ENCODE results near the gene LTB.

LTB gene, protein sequence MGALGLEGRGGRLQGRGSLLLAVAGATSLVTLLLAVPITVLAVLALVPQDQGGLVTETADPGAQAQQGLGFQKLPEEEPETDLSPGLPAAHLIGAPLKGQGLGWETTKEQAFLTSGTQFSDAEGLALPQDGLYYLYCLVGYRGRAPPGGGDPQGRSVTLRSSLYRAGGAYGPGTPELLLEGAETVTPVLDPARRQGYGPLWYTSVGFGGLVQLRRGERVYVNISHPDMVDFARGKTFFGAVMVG

DNA sequence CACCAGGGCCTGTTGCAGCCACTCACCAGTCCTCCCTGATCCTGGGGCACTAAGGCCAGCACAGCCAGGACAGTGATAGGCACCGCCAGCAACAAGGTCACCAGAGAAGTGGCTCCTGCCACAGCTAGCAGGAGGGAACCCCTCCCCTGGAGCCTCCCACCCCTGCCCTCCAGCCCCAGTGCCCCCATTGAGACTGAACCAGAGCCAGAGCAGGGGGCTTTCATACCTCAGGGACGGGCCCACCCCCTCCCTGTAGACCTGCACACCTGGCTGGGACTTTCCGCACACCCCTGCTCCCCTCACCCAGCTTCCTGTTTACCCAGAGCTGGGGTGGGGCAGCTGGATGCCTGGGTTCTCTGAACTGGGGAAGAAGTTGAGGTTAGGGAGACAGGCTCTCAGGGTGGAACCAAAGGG, at the start of gene LTB:
LTB (minus strand) TSS at position 195 of the 414 bp plus-strand sequence; CDS start at position 188, 7 bp downstream.
- DNase-seq, result no peak

DNA sequence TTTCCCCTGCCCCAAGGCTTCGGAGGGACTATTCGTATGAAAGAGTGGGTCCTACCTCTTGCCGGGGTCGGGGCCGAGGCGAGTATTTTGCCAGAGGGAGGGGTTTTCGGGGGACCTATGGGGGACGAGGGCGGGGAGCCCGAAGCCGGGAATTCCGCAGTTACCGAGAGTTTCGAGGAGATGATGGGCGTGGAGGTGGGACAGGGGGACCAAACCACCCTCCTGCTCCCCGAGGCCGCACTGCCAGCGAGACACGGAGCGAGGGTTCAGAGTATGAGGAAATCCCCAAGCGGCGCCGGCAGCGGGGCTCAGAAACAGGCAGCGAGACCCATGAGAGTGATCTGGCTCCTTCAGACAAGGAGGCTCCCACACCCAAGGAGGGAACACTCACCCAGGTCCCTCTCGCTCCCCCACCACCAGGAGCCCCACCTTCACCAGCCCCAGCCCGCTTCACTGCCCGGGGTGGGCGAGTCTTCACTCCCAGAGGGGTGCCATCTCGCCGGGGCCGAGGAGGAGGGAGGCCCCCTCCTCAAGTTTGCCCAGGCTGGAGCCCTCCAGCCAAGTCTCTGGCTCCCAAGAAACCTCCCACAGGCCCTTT, 49.6 kb upstream of the LTB start:
- DNase-seq, result no peak

DNA sequence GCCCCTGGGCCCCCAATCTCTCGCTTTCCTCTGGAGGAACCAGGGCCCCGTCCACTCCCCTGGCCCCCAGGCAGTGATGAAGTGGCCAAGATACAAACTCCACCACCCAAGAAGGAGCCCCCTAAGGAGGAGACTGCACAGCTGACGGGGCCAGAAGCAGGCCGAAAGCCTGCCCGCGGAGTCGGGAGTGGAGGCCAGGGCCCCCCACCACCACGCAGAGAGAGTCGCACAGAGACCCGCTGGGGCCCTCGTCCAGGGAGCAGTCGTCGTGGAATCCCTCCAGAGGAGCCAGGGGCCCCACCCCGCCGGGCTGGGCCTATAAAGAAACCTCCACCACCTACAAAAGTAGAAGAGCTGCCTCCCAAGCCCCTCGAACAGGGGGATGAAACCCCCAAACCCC, 49.0 kb upstream of the LTB start:
- DNase-seq, result no peak

DNA sequence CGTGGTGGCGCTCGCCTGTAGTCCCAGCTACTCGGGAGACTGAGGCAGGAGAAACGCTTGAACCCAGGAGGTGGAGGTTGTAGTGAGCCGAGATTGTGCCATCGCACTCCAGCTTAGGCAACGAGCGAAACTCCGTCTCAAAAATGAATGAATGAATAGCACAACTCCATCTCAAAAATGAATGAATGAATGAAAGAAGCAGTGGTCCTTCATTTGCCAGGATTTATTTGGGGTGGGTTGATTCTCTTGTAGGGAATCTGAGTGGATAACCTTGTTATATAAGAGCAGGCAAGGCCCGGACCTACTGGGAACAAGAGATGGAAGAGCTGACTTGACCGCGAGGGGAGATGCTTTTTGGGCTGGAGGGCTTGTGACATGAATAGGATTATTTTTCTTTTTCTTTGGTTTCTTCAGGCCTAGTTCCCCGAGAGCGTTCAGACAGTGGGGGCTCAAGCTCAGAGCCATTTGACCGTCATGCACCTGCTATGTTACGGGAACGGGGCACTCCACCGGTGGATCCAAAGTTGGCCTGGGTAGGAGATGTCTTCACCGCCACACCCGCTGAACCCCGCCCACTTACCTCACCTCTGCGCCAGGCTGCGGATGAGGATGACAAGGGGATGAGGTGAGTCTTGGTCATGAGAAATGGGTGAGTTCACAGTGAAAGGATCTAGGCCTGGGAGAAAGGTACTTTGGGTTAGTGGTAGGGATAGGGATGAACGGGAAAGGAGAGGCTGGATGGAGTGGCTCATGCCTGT, 48.1 kb upstream of the LTB start:
- no peak for DNase-seq

DNA sequence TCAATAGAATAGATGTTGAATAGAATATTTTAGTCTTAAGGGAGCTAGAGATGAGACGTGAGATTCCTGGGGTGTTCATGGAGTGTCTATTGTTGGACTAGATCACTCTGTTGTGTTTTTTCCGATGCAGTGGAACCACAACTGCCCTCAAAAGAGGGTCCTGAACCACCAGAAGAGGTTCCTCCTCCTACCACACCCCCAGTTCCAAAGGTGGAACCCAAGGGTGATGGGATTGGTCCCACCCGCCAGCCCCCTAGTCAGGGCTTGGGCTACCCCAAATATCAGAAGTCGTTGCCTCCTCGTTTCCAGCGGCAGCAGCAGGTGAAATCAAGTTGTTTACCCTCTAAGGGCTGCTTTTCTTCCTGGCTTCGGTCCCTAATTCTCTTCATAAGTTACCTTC, 46.8 kb upstream of the LTB start:
- DNase-seq, result no peak

DNA sequence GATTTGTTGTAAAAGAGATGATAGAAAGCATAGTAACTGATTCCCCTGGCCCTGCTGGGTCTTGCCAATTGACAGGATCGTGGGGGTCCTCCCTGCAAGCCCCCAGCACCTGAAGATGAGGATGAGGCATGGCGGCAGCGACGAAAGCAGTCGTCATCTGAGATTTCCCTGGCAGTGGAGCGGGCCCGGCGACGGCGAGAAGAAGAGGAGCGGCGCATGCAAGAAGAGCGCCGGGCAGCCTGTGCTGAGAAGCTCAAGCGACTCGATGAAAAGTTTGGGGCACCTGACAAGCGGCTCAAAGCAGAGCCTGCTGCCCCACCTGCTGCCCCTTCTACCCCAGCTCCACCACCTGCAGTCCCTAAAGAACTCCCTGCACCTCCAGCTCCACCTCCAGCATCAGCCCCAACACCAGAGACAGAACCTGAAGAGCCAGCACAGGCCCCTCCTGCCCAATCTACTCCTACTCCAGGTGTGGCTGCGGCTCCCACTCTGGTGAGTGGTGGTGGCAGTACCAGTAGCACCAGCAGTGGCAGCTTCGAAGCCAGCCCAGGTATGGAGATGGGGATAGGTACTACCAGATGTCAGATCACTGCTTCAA, 45.6 kb upstream of the LTB start:
- no peak for DNase-seq

DNA sequence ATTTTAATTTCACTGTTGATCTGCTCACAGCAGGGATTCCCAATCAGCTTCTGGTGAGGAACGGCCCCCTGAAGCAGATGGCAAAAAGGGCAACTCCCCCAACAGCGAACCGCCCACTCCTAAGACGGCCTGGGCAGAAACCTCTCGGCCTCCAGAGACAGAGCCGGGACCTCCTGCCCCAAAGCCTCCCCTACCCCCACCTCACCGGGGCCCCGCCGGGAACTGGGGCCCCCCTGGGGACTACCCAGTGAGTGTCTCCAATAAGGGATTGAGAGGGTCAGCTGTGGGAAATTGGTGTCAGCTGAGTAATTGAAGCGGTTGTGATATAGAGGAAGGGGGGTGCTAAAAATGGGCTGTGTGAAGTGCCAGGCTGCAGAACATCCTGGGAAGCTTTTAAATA, 44.7 kb upstream of the LTB start:
- no peak for DNase-seq

DNA sequence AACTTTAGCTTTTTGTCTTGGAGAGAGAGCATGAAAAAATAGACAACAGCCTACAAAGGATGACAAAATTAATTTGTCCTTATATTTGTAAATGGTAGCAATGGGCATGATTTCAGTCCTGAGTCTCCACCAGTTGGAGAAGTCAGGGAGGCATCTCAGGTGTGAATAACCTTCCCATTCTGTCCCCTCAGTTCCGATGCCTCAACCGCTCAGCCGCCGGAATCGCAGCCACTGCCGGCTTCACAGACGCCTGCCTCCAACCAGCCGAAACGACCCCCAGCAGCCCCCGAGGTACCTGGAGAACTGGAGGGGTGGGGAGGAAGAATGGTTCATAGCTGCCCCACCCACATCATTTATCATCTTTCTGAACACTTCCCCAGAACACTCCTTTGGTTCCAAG, 41.8 kb upstream of the LTB start:
- no peak for DNase-seq

DNA sequence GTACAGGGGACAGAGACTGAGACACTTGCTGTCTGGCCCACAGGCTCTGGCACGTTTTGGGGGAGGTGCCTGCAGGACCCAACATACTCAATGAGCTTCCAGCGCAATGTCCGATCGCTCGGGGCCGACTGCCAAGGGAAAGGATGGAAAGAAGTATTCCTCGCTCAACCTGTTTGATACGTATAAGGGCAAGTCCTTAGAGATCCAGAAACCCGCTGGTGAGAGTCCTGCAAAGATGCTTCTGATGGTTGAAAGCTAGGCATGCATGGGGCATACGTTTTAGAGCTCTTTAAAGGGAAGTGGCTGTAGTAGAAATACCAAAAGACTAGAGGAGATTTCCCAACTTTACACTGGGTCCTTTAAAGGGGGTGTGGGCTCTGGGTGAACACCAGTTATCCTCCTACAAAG, 40.5 kb upstream of the LTB start:
- no peak for DNase-seq

DNA sequence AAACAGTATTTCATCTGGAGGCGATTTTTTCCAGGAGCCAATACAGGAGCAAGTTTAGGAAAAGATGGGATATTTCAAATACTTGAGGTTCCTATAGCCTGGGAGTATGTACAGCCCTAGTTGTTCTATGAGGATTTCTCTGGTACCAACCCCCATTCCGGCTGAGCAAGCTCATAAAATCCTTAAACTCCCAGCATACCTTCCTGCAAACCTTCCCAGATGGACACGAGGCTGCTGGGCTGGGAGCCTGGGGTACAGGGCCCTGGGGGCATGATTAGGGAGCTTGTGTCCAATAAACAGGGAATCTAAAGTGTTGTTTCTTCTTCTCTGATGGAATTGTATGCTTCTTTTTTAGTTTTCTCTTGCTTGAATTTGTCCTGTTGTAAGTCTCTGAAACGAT, 39.8 kb upstream of the LTB start:
- peak; percentile 38 for DNase-seq

DNA sequence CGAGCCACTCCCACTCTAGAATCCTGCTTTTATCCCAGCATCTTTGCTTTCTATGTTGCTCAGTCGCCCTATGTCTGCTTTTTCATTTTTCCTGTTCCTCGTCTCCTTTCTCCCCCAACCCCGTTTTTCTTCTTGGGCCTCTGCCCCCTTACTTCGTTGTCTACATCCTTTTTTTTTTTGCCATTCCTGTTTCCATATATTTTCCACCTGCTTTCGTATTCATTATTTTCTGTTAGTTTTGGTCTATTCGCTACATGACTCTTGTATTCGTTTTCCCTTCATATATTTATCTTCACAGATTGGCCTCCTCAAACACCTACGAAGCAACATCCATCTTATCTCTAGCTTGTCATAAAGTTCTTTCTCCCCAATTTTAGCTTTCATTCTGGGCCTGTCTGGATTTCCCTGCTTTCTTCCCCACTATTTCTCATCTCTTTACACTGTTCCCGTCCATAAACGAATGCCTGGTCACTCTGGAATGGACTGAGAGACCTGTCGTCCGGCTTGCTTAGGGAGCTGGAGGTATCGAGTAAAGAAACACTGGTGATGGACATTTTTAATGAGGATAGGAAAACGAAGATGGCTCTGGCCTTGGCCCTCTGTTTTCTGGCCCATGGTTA, 39.2 kb upstream of the LTB start:
- DNase-seq, result no peak

DNA sequence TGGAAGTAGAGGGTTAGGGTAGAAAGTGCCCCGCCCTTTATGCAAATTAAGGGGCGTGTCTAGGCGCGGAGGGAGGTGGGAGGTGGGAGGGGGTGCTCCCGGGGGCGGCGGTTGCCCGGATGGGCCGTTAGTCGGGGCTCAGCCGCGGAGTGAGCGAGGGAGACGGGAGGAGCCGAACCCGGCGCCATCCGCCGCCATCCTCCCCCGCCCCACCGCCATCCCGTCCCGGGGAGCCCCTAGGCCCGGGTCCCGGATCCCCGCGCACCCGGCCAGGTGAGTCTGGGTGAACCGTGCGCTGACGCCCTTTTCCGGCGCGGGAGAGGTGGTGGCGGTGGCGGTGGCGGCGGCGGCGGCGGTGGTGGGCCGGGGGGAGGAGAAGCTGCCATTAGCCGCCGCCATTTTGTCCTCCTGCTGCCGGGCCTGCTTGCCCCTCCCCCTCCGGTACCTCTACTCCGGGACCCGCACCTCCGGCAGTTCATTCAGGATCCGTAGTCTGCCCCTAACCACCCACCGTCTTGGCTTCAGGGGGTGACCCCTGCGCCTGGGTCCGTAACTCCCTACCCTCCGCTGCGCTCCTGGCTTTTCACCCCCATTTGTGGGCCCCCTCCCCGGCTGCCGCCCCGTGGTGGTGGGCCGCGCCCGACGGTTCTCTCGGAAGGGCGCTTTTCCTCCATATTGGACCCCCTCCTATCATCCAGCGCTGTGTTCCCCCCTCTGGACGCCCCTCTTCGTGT, 38.5 kb upstream of the LTB start, which contains the start of gene PRRC2A:
PRRC2A (plus strand) TSS at position 130 of the 734 bp plus-strand sequence. CDS start 2,075 bp downstream, outside the sequence.
- DNase-seq, result no peak

DNA sequence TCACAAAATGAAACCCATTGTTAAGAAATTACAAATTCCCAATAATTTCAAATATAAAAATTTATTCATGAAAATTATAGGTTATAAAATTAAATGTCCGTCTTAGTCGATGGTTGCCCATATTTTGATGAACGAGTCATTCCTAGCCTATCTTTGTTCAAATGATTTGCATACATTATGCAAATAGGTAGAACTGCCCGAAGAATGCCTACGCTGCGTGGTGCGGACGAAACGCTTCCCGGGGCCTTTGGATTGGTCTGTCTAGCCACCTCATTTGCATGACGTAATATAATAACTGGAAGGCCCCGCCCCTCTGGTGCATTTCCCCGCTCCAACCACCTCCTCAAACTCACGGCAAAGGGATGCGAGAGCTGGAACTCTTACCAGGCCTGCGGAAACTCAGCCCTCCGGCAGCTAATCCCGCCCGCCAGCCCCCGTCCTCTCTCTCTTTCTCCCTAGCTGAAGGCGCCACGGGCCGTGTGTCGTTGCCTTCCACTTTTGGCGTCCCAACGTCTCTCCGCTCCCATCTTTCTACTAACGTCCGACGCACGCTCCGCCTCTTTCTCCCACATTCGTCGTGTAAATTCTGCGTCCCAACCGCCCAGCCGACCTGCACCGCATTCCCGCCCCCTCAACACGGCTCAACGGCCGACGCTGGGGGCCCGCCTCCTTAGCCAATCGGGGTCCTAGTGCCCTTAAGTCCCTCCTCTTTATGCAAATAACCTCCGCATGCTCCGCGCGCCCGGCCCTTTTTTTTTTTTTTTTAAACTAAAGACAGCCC, 37.8 kb upstream of the LTB start:
- peak; percentile 100 for DNase-seq

DNA sequence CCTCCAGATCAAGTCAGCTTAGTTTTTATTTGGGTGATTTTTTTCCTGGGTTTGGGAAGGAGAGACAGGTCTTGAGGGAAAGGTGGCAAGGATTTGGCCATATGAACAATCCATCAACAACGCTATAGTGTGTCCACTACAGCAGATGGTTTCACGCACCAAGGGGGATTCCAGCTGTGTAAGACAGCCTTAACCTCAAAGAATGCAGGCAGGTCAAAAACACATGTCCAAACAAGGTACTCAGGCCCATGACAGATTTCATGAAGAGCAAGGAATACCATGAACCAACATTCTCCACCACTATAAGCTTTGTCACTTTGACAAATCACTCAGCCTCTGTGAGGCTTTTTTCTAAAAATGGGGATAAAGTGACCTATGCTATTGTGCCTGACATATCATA, 34.8 kb upstream of the LTB start:
- DNase-seq, result no peak

DNA sequence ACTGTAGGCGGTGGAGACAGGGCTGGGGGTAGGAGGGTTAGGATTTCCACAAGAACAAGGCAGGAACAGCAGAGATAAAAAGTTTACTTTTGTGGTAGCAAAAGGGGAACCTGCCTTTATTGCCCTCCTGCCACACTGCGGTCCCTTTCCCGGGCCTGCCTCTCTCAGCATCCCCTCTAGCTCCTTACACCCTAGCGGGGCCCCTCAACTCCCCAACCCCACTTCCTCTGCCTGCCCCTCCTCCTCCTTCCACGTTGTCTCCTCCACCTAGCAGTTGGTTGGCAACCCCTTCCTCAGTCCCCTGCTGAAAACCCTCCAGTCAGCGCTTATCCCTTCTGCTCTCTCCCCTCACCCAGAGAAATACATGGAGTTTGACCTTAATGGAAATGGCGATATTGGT, 33.5 kb upstream of the LTB start:
- DNase-seq, result no peak

DNA sequence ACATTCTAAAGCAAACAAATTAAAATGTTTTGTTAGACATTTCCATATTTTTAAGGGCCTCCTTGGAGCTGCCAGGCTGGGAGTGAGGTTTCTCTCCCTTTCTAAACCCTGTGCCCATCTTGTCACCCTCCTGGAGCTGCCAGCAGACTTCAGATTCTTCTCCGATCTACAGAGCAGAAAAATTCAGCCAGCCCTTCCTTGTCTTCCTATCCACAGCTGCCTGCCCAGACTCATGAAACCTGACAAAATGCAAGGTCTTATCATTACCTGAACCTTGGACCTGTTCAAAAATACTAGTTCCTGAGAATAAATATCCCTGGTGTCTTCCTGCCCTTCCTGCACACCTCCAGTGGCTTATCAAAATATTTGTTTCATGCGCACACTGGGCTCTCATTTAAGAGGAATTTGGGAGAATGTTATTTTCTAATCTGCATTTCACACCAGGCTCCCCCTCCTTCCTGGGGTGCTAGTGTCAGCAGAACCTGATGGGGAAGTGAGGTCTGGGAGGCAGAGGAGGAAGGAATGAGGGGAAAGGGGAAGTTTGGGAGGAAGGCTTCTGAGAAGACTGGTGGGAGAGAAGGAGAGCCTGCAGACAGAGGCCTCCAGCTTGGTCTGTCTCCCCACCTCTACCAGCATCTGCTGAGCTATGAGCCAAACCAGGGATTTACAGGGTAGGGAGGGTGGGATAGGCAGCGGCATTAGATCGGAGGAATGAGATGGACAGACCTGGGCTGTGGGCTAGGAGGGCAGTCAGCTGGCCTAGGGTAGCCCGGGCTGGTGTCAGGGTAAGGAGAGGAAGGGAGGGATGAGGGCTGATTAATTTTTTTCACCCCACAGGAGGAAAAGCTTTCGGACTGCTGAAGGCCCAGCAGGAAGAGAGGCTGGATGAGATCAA, 32.7 kb upstream of the LTB start, which contains the start of gene AIF1:
AIF1 (plus strand) TSS at position 551 of the 895 bp plus-strand sequence; CDS start at position 647, 96 bp downstream.
- no peak for DNase-seq

DNA sequence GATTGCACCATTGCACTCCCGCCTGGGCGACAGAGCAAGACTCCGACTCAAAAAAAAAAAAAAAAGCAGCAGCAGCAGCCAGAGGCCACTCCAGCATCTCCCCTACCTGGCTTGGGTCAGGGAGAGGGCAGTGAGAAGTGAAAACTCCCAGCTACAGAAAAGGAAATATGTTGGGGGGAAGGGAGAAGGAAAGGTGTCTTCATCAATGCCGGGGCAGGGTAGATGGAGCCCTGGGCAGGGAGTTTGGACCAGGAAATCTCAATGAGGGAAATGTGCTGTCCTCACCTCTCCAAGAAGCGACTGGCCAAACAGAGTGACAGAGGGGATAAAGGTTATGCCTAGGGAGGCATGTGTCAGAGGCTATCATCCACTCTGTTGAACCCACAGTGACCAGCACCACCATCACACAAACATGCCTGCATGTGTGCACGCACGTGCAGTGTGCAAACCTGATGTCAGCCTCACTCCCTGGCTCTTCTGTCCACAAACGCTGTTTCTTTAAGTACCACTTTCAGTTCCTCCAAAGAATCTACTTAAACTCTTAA, 31.9 kb upstream of the LTB start:
- no peak for DNase-seq

DNA sequence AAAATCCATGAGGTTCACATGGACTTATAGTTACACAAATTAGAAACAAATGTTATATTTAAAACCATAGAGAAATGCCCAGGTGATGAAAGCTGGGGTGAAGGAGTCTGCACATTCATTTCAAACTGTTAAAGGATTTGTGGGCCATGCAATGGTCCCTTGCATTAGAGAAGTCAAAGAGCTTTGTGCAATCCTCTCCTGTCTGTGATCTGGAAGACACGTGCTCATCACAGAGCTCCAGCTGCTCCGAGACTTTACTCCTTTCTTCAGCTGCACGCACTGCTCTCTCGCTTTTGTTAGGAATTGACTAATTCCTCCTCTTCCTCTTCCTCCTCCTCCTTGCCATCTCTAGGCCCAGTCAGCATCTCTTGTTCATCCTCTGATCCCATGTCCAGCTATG, 28.7 kb upstream of the LTB start:
- DNase-seq, result no peak

DNA sequence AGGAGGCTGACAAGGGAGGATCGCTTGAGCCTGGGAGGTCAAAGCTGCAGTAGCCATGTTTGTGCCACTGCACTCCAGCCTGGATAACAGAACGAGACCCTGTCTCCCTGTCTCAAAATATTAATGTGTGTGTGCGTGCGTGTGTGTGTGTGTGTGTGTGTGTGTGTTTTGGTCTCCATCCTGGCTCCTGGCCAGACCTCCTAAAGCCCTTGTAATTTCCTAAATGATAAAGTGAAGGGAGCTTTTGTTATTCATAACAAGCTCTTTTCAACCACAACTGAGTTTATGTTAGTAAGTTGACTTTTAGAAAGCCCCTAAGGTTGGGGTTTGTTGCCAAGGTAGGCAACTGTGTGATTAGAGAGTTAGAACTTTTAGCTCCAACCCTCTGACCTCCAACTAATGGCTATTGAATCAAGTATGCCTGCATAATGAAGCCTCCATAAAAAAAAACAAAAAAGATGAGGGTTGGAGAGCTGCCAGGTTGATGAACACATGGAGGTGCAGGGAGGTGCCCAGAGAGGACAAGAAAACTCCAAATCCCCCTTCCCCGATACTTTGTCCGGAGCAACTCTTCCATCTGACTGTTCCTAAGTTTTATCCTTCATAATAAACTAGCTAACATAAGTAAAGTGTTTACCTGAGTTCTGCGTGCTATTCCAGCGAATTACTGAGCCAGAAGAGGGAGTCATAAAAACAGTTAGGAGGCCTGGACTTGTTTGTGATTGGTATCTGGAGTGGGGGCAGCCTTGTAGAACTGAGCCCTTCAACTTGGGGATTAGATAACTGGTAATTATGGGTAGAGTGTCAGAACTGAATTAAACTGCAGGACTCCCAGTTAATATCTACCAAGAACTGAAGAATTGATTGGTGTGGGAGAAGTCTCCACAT, 27.5 kb upstream of the LTB start:
- DNase-seq, result no peak

Measured in fibroblast of skin of right biceps (primary cell).